GM10266 (cell line): ENCODE measurements around the gene CCDC33.

Experiments used
- DNase-seq: peaks from one replicate; pipeline ENCODE4 v3.0.0; 2012; ENCODE audit errors: extremely low spot score
- CTCF ChIP-seq: IDR thresholded peaks from 2 replicates; pipeline ENCODE4 v1.5.1; 2012; ENCODE audit warnings: mild to moderate bottlenecking, low read depth; ENCODE audit not compliant: control insufficient read depth, insufficient read depth; ENCODE audit errors: missing control alignments

Gene CCDC33

GRCh38 chr15:74295800-74296199, 59.7 kb downstream of the CCDC33 start:
- no peak for TF ChIP-seq CTCF
- no peak for DNase-seq

- TF ChIP-seq CTCF = no peak
- no peak for DNase-seq
Observed at GRCh38 chr15:74297887-74298286, 61.8 kb downstream of the CCDC33 start.

GRCh38 chr15:74300057-74300795, 64.1 kb downstream of the CCDC33 start:
- no peak for TF ChIP-seq CTCF

GRCh38 chr15:74301583-74302361, 65.6 kb downstream of the CCDC33 start:
- no peak for TF ChIP-seq CTCF
- no peak for DNase-seq

More at GRCh38 chr15:74300057-74300795, 64.1 kb downstream of the CCDC33 start:
- no peak for DNase-seq

GRCh38 chr15:74302821-74303359, 66.8 kb downstream of the CCDC33 start:
- TF ChIP-seq CTCF = peak; percentile 67
- DNase-seq = peak; percentile 72

- DNase-seq = no peak
- no peak for TF ChIP-seq CTCF
Observed at GRCh38 chr15:74303741-74304309, 67.7 kb downstream of the CCDC33 start.
